Measurements from ENCODE around the gene NPAS1.

NPAS1 gene

DNA sequence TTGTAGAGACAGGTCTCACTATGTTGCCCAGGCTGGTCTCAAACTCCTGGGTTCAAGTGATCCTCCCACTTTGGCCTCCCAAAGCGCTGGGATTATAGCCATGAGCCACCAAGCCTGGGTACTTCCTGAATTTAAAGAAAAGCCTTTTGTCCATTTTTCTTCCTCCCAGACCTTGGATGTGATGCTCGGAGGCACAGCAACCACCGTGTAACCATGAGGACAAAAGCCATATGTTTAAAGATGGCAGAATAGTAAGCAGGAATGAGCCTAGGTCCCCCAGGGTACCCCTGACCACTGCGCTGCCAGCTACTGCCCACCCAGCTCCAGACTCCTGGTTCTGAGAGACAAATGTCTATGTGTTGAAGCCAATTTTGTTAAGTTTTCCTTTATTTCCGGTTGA lies 62.9 kb downstream of the NPAS1 start:
- Histone ChIP-seq H3K27me3 (ENCODE audit: control insufficient read depth, insufficient read depth, low read length) (no peaks in the 10 kb centered on the region), H3K9ac (ENCODE audit: low read length) (no peak overlapping the region), H3K4me1 (ENCODE audit: control insufficient read depth, insufficient read depth, low read length) (peaks cover 11% of the 10 kb centered on the region), H3K36me3 (ENCODE audit: control insufficient read depth, insufficient read depth, low read length) (peaks cover 17% of the 10 kb centered on the region), H3K9me3 (ENCODE audit: control insufficient read depth, low read length) (no peaks in the 10 kb centered on the region), H3K4me3 (ENCODE audit: low read length) (no peak overlapping the region)

DNA sequence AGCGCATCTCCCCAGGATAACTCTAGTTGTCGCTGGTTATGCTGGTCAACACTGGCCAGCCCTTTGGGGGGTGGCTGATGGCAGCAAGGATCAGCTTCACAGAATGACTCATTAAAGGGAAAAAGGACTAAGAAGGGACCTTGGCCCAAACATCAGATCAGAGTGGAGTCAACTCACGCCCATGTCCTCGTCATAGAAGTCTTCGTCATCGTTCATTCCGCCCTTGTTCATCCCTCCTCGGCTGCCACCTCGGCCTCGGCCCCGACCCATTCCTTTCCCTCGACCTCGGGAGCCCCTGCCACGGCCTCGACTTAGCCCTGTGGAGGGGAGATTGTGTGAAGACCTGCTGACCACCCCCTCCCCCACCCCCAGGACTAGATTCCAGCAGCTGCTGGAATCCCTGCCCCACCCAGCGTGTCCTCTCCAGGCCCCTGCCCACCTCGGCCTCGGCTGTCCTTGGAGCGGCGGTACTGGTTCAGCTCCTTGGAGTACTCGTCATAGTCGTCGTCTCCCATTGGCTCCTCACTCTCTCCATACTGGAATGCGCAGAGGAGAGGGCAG lies 65.3 kb downstream of the NPAS1 start:
- Histone ChIP-seq H3K4me1 (ENCODE audit: control insufficient read depth, insufficient read depth, low read length) (peaks cover 19% of the 10 kb centered on the region), H3K9ac (ENCODE audit: low read length) (no peak overlapping the region), H3K36me3 (ENCODE audit: control insufficient read depth, insufficient read depth, low read length) (peaks cover 19% of the 10 kb centered on the region), H3K27me3 (ENCODE audit: control insufficient read depth, insufficient read depth, low read length) (no peaks in the 10 kb centered on the region), H3K9me3 (ENCODE audit: control insufficient read depth, low read length) (no peaks in the 10 kb centered on the region), H3K4me3 (ENCODE audit: low read length) (no peak overlapping the region)

DNA sequence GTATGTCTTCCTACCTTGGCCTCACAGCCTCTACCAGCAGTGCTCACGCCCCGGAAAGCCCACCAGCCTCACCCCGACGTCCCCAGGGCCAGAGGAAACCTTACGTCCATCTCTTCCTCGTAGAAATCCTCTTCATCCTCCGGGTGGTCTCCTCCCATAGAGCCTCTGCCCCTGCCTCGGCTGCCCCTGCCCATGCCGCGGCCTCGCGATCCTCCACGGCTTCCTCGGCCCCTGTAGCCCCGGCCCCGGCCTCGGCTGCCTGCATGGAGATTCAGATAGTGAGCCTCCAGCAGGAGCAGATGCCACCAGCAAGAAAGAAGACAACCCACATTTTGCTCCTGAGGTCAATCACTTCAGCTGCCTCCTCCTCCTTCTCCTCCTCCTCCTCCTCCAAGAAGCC lies 66.6 kb downstream of the NPAS1 start:
- H3K9me3 ChIP-seq (ENCODE audit: control insufficient read depth, low read length), result no peaks in the 10 kb centered on the region
- peaks cover 16% of the 10 kb centered on the region for H3K36me3 ChIP-seq (ENCODE audit: control insufficient read depth, insufficient read depth, low read length)
- H3K9ac ChIP-seq (ENCODE audit: low read length), result no peak overlapping the region
- H3K4me1 ChIP-seq (ENCODE audit: control insufficient read depth, insufficient read depth, low read length), result peaks cover 21% of the 10 kb centered on the region
- H3K27me3 ChIP-seq (ENCODE audit: control insufficient read depth, insufficient read depth, low read length), result no peaks in the 10 kb centered on the region
- H3K4me3 ChIP-seq (ENCODE audit: low read length), result no peak overlapping the region

DNA sequence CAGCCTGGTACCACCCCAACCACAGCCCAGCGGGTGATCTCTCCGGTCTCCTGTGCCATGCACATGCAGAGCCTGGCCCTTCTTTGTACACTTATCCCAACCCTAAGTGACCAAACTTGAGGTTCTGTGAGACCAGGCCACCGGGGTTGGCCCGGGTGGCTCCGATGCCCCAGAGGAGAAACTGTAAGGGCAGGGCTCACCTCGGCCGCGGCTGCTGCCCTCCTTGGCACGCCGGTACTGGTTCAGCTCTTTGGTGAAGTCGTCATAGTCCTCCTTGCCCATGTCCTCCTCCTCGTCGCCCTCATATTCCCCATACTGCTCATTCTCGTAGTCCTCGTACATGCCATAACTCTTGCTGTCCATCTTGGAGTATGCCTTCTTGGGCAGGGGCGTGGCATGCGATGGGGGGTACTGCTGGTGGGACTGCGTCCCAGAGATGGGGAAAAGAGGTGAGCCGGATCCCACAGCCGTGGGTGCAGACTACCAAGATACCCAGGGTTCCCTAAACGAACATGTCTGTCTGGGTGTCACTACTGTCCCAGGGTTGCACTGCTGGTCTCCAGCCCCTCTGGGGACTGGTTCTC lies 70.2 kb downstream of the NPAS1 start:
- H3K36me3 ChIP-seq (ENCODE audit: control insufficient read depth, insufficient read depth, low read length), result peaks cover 16% of the 10 kb centered on the region
- peaks cover 38% of the 10 kb centered on the region for H3K4me1 ChIP-seq (ENCODE audit: control insufficient read depth, insufficient read depth, low read length)
- peak overlapping the region; percentile 42 for H3K9ac ChIP-seq (ENCODE audit: low read length)

DNA sequence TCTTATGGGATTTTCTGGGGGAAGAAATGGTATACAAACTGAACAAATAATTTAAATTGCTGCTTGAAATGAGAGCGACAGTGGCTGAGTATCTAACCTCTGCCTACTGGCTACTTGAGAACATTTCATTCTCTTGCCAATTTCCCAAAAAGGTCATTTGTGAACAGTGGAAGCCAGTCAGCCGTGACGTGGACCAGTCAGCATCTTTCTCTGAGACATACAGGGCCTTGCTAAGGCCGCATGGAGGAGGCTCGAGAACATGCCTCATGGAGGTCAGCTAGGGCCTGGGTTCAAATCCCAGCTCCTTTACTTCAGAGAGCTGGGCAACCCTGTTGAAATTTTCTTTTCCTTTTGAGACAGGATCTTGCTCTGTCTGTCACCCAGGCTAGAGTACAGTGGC lies 73.6 kb downstream of the NPAS1 start:
- Histone ChIP-seq H3K9me3 (ENCODE audit: control insufficient read depth, low read length) (no peaks in the 10 kb centered on the region), H3K9ac (ENCODE audit: low read length) (peak overlapping the region; percentile 68), H3K27me3 (ENCODE audit: control insufficient read depth, insufficient read depth, low read length) (no peaks in the 10 kb centered on the region), H3K36me3 (ENCODE audit: control insufficient read depth, insufficient read depth, low read length) (peaks cover 13% of the 10 kb centered on the region), H3K4me1 (ENCODE audit: control insufficient read depth, insufficient read depth, low read length) (peaks cover 72% of the 10 kb centered on the region), H3K4me3 (ENCODE audit: low read length) (no peak overlapping the region)

More for the DNA sequence above, 70.2 kb downstream of the NPAS1 start:
- Histone ChIP-seq H3K27me3 (ENCODE audit: control insufficient read depth, insufficient read depth, low read length) (no peaks in the 10 kb centered on the region), H3K4me3 (ENCODE audit: low read length) (no peak overlapping the region), H3K9me3 (ENCODE audit: control insufficient read depth, low read length) (no peaks in the 10 kb centered on the region)

DNA sequence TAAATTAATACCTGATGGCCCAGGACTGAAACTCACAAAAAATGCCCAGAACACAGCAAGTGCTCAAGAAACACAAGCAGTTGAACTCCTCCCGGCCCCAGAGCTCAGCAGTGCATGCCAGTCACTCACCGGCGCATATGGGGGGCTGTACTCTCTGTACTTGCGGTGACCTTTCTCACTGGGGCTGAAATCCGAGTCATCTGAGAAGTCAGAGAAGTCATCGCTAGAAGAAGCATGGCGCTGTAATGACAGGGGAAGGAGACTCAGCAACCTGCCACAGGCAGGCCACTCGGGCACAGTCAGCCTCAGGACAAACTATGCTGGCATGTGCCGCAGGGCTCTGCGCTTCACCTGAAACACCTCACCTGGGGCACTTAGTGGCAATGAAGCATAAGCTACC lies 74.2 kb downstream of the NPAS1 start:
- Histone ChIP-seq H3K27me3 (ENCODE audit: control insufficient read depth, insufficient read depth, low read length) (no peaks in the 10 kb centered on the region), H3K9me3 (ENCODE audit: control insufficient read depth, low read length) (no peaks in the 10 kb centered on the region), H3K4me3 (ENCODE audit: low read length) (no peak overlapping the region), H3K4me1 (ENCODE audit: control insufficient read depth, insufficient read depth, low read length) (peaks cover 73% of the 10 kb centered on the region), H3K36me3 (ENCODE audit: control insufficient read depth, insufficient read depth, low read length) (peaks cover 13% of the 10 kb centered on the region), H3K9ac (ENCODE audit: low read length) (peak overlapping the region; percentile 68)

DNA sequence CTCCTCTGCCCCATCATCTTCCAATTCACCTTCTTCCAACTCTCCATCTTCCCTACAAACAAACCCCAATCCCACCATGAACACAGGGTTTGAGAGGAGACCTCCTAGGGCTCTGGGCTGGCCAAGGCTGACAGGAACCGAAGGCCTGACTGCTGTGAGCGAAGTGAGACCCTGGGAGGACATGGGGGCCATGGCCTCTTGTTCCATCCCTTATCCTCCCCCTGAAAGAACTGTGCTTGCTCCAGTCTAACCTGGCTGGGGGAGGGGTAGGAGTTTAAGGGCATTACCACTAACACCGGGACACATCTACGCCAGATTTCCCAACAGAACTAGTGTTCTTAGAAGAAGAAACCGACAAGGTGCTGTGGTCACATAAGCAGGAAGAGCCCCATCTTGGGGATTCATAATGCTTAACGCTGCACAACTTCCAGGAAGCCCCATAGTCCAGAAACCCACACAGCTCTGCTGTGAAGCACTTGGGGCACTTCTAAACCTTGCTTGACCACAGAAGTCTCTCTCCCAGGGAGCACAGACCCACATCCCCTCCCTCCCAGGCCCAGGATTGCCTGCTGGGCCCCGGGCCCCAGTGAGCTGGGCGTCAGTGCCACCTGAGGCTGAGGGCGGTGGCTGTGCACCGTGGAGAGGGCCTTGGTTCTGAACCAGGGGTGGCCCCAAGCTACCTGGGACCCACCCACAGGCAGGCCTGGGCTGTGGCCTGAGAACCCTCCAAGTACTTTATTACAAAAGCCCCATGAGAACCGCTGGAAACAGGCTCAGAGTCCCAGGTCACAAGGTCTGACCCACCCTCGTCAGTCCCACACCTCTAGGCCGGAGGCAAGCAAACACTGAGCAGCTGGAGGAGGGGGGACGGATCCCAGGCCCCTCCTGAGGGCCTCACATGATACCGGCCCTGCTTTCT lies 75.2 kb downstream of the NPAS1 start:
- Histone ChIP-seq H3K9ac (ENCODE audit: low read length) (peak overlapping the region; percentile 68), H3K4me1 (ENCODE audit: control insufficient read depth, insufficient read depth, low read length) (peaks cover 74% of the 10 kb centered on the region), H3K4me3 (ENCODE audit: low read length) (peak overlapping the region; percentile 1), H3K9me3 (ENCODE audit: control insufficient read depth, low read length) (no peaks in the 10 kb centered on the region), H3K27me3 (ENCODE audit: control insufficient read depth, insufficient read depth, low read length) (no peaks in the 10 kb centered on the region), H3K36me3 (ENCODE audit: control insufficient read depth, insufficient read depth, low read length) (peaks cover 12% of the 10 kb centered on the region)
